ENCODE results near the gene CLMN. TPM values are rescaled to one million over a fixed set of nuclear protein-coding genes. Genes with fewer than 3 reads are reported as not detected.

CLMN gene
- total RNA-seq, 1 donor from 2014 or later, result 1.0 TPM

DNA sequence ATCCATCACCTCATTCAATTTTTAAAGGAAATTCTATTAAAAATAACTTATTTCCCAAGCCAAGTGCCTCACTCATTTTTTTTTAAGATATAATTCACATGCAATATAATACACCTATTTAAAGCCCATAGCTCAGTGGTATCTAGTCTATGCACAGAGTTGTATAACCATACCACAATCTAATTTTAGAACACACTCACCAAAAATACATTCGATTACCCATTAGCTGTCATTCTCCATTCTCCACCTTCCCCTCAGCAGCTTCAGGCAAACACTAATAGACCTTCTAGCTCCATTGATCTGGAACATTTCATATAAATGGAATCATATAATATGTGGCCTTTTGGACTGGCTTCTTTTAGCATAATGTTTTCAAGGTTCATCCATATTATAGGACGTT, 49.5 kb downstream of the CLMN start:
- Mint-ChIP-seq H3K27ac (no peak overlapping the region), H3K27me3 (peaks cover 1% of the 10 kb centered on the region), H3K36me3 (ENCODE audit: low read depth) (no peaks in the 10 kb centered on the region), H3K9me3 (peaks cover 14% of the 10 kb centered on the region), H3K4me1 (peaks cover 25% of the 10 kb centered on the region), H3K4me3 (no peak overlapping the region)
- no peak for DNase-seq
- intact Hi-C loops (cut with micrococcal nuclease), result no loop called here

GRCh38 chr14:95269493-95269892, 50.2 kb downstream of the CLMN start:
- H3K9me3 Mint-ChIP-seq, result peaks cover 14% of the 10 kb centered on the region
- no peaks in the 10 kb centered on the region for H3K36me3 Mint-ChIP-seq (ENCODE audit: low read depth)
- intact Hi-C loops (cut with micrococcal nuclease), result loop anchor here (5.0 to 10.0 kb wide), 2 partner anchors 253 to 1295 kb away; partner anchors contain the start of gene ASB2
- no peak overlapping the region for H3K4me3 Mint-ChIP-seq
- H3K4me1 Mint-ChIP-seq, result peaks cover 27% of the 10 kb centered on the region
- H3K27me3 Mint-ChIP-seq, result peaks cover 1% of the 10 kb centered on the region
- H3K27ac Mint-ChIP-seq, result no peak overlapping the region
- no peak for DNase-seq

DNA sequence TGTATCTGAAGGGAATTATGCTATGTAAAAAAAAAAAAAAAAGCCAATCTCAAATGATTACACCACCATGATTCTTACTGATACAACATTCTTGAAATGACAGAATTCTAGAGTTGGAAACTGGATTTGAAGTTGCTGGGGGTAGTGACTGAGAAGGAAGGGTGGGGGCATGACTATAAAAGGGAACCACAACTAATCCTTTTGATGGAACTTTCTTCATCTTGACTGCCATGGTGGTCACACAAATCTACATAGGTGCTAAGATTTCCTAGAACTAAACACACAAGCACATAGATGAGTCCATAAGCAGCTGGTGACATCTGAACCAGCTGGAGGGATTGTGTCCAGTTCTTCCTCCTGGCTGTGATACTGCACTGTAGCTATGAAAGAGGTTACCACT, 51.4 kb downstream of the CLMN start:
- H3K36me3 Mint-ChIP-seq (ENCODE audit: low read depth), result no peaks in the 10 kb centered on the region
- H3K4me3 Mint-ChIP-seq, result no peak overlapping the region
- intact Hi-C loops (cut with micrococcal nuclease), result loop anchor here (1.0 to 10.0 kb wide), 3 partner anchors 8 to 1294 kb away; partner anchors contain the start of gene ASB2
- H3K27ac Mint-ChIP-seq, result no peak overlapping the region
- peaks cover 14% of the 10 kb centered on the region for H3K9me3 Mint-ChIP-seq
- peaks cover 27% of the 10 kb centered on the region for H3K4me1 Mint-ChIP-seq
- no peak for DNase-seq
- peaks cover 1% of the 10 kb centered on the region for H3K27me3 Mint-ChIP-seq

DNA sequence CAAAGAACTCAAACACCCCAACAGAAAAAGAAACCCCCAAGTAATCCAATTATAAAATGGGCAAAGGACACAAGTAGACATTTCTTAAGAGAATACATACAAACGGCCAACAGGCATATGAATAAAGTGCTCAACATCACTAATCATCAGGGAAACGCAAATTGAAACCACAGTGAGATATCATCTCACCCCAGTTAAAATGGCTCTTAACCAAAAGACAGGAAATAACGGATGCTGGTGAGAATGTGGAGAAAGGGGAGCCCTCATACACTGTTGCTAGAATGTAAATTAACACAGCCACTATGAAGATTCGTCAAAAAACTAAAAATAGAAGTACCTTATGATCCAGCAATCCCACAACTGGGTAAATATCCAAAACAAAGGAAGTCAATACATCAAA, 52.4 kb downstream of the CLMN start:
- no peak for DNase-seq
- Mint-ChIP-seq H3K27ac (peak overlapping the region; percentile 5), H3K4me3 (no peak overlapping the region), H3K36me3 (ENCODE audit: low read depth) (no peaks in the 10 kb centered on the region), H3K27me3 (peaks cover 1% of the 10 kb centered on the region), H3K9me3 (peaks cover 14% of the 10 kb centered on the region), H3K4me1 (peaks cover 27% of the 10 kb centered on the region)
- intact Hi-C loops (cut with micrococcal nuclease), result loop anchor here (5.0 to 10.0 kb wide), 2 partner anchors 255 to 1293 kb away; partner anchors contain the start of gene ASB2

- Mint-ChIP-seq H3K4me1 (peaks cover 34% of the 10 kb centered on the region), H3K4me3 (peak overlapping the region; percentile 8), H3K36me3 (ENCODE audit: low read depth) (no peaks in the 10 kb centered on the region), H3K9me3 (peaks cover 12% of the 10 kb centered on the region), H3K27ac (peak overlapping the region; percentile 25), H3K27me3 (peaks cover 1% of the 10 kb centered on the region)
- DNase-seq, result peak; percentile 80
- intact Hi-C loops (cut with micrococcal nuclease), result loop anchor here (2.0 to 10.0 kb wide), 3 partner anchors 49 to 1291 kb away; partner anchors contain the start of gene ASB2
Measured at GRCh38 chr14:95265106-95266094, 54.3 kb downstream of the CLMN start.

DNA sequence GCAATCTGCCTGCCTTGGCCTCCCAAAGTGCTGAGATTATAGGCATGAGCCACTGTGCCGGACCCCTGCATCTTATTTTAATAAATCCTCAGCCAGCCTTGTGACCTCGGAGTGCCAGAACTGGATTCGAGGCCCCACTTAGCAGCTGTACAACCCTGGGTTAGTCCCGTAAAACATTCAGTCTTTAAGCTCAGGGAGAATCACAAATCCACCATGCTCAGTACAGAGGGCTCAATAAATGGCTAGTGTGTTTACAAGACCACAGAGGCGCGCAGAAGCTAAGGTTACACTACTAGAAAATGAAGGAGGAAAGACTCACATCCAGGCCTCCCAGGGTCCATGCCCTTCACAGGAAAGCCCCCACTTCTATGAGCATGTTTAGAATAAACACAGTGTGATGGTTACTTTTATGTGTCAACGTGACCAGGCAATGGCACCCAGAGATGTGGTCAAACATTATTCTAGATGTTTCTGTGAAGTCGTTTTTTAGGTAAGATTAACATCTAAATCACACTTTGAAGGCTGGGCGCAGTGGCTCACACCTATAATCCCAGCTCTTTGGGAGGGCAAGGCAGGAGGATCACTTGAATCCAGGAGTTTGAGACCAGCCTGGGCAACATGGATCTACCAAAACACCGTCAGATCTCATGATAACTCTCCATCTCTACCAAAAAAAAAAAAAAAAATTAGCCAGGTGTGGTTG, 55.3 kb downstream of the CLMN start:
- Mint-ChIP-seq H3K9me3 (peaks cover 11% of the 10 kb centered on the region), H3K27ac (no peak overlapping the region), H3K4me3 (no peak overlapping the region), H3K36me3 (ENCODE audit: low read depth) (no peaks in the 10 kb centered on the region), H3K27me3 (peaks cover 1% of the 10 kb centered on the region), H3K4me1 (peaks cover 35% of the 10 kb centered on the region)
- intact Hi-C loops (cut with micrococcal nuclease), result loop anchor here (2.0 to 10.0 kb wide), 2 partner anchors 50 to 1290 kb away; partner anchors contain the start of gene ASB2
- no peak for DNase-seq

GRCh38 chr14:95263527-95264231, 56.0 kb downstream of the CLMN start:
- Mint-ChIP-seq H3K9me3 (peaks cover 11% of the 10 kb centered on the region), H3K27me3 (peaks cover 1% of the 10 kb centered on the region), H3K27ac (no peak overlapping the region), H3K4me3 (no peak overlapping the region), H3K4me1 (peaks cover 35% of the 10 kb centered on the region), H3K36me3 (ENCODE audit: low read depth) (no peaks in the 10 kb centered on the region)
- no peak for DNase-seq
- intact Hi-C loops (cut with micrococcal nuclease), result loop anchor here (2.0 to 10.0 kb wide), 2 partner anchors 51 to 1289 kb away; partner anchors contain the start of gene ASB2

GRCh38 chr14:95262511-95262891, 57.2 kb downstream of the CLMN start:
- no peaks in the 10 kb centered on the region for H3K36me3 Mint-ChIP-seq (ENCODE audit: low read depth)
- intact Hi-C loops (cut with micrococcal nuclease), result loop anchor here (10.0 kb wide), 1 partner anchor 1288 kb away; the partner anchor contains the start of gene ASB2
- H3K27ac Mint-ChIP-seq, result no peak overlapping the region
- no peak for DNase-seq
- peaks cover 1% of the 10 kb centered on the region for H3K27me3 Mint-ChIP-seq
- H3K9me3 Mint-ChIP-seq, result peaks cover 7% of the 10 kb centered on the region
- no peak overlapping the region for H3K4me3 Mint-ChIP-seq
- peaks cover 31% of the 10 kb centered on the region for H3K4me1 Mint-ChIP-seq

- no peaks in the 10 kb centered on the region for H3K36me3 Mint-ChIP-seq (ENCODE audit: low read depth)
- DNase-seq, result no peak
- peak overlapping the region; percentile 52 for H3K27ac Mint-ChIP-seq
- H3K4me1 Mint-ChIP-seq, result peaks cover 24% of the 10 kb centered on the region
- H3K27me3 Mint-ChIP-seq, result peaks cover 1% of the 10 kb centered on the region
- no peak overlapping the region for H3K4me3 Mint-ChIP-seq
- intact Hi-C loops (cut with micrococcal nuclease), result loop anchor here (2.0 to 10.0 kb wide), 2 partner anchors 105 to 1287 kb away; partner anchors contain the start of genes ASB2 and DICER1
- H3K9me3 Mint-ChIP-seq, result peaks cover under 1% of the 10 kb centered on the region
Measured at GRCh38 chr14:95261616-95262510, 57.8 kb downstream of the CLMN start.

- peaks cover 15% of the 10 kb centered on the region for H3K4me1 Mint-ChIP-seq
- H3K9me3 Mint-ChIP-seq, result no peaks in the 10 kb centered on the region
- peak overlapping the region; percentile 79 for H3K27ac Mint-ChIP-seq
- no peak for DNase-seq
- no peaks in the 10 kb centered on the region for H3K27me3 Mint-ChIP-seq
- intact Hi-C loops (cut with micrococcal nuclease), result loop anchor here (1.0 to 10.0 kb wide), 3 partner anchors 8 to 1286 kb away; partner anchors contain the start of genes ASB2 and DICER1
- H3K36me3 Mint-ChIP-seq (ENCODE audit: low read depth), result no peaks in the 10 kb centered on the region
- H3K4me3 Mint-ChIP-seq, result no peak overlapping the region
Measured at GRCh38 chr14:95260537-95261361, 59.0 kb downstream of the CLMN start.

- H3K4me1 Mint-ChIP-seq, result peaks cover 8% of the 10 kb centered on the region
- H3K36me3 Mint-ChIP-seq (ENCODE audit: low read depth), result no peaks in the 10 kb centered on the region
- H3K27ac Mint-ChIP-seq, result no peak overlapping the region
- intact Hi-C loops (cut with micrococcal nuclease), result no loop called here
- H3K27me3 Mint-ChIP-seq, result no peaks in the 10 kb centered on the region
- no peaks in the 10 kb centered on the region for H3K9me3 Mint-ChIP-seq
- H3K4me3 Mint-ChIP-seq, result no peak overlapping the region
- DNase-seq, result no peak
Measured at GRCh38 chr14:95258754-95259593, 60.7 kb downstream of the CLMN start.

All from activated CD4-positive, alpha-beta T cell treated with anti-CD3 and anti-CD28 coated beads, Interleukin-2, amount 10 ng/mL, durations not matched to agents 24 days and 14 days (primary cell).